SK-N-SH treated with all-trans-retinoic acid at 6 μM for 48 hours (cell line): ENCODE results near the gene ADAMTS15.

Experiments used
- ATAC-seq: fragments of 200-7000 bp; cut with Tn5 transposase; 3 replicates; pipeline ENCODE4 v1.9.1; 2020; ENCODE audit warnings: mild to moderate bottlenecking, moderate library complexity
- ARNTL ChIP-seq: fragments of 450-650 bp; formaldehyde crosslinking; IDR thresholded peaks from 2 replicates; pipeline ENCODE4 v1.5.0; 2020; ENCODE audit warnings: low read depth, mild to moderate bottlenecking, moderate library complexity, borderline replicate concordance
- BACH2 ChIP-seq: fragments of 250-450 bp; sonication (Bioruptor Pico); IDR thresholded peaks from 2 replicates; pipeline ENCODE4 v1.9.0; 2021; ENCODE audit warnings: mild to moderate bottlenecking, borderline replicate concordance
- CSDC2 ChIP-seq: fragments of 250-450 bp; sonication (Bioruptor Pico); IDR thresholded peaks from 2 replicates; pipeline ENCODE4 v1.5.0; 2020; ENCODE audit warnings: mild to moderate bottlenecking, moderate library complexity
- ESRRG ChIP-seq: fragments of 250-450 bp; sonication (Bioruptor Pico); IDR thresholded peaks from 2 replicates; pipeline ENCODE4 v1.6.1; 2021; ENCODE audit warnings: mild to moderate bottlenecking
- GLIS3 ChIP-seq: fragments of 250-450 bp; sonication (Bioruptor Pico); IDR thresholded peaks from 2 replicates; pipeline ENCODE4 v1.5.0; 2020; ENCODE audit warnings: mild to moderate bottlenecking, moderate library complexity
- ISL1 ChIP-seq: fragments of 250-450 bp; sonication (Bioruptor Pico); IDR thresholded peaks from 2 replicates; pipeline ENCODE4 v2.1.2; 2022; ENCODE audit warnings: mild to moderate bottlenecking, moderate library complexity
- OSR1 ChIP-seq: fragments of 250-450 bp; sonication (Bioruptor Pico); IDR thresholded peaks from 2 replicates; pipeline ENCODE4 v1.8.0; 2022; ENCODE audit warnings: moderate library complexity, mild to moderate bottlenecking, inconsistent platforms
- PPARA ChIP-seq: fragments of 250-450 bp; sonication (Bioruptor Pico); IDR thresholded peaks from 2 replicates; pipeline ENCODE4 v1.5.0; 2020; ENCODE audit warnings: mild to moderate bottlenecking, borderline replicate concordance
- SNAI2 ChIP-seq: fragments of 250-450 bp; sonication (Bioruptor Pico); IDR thresholded peaks from 2 replicates; pipeline ENCODE4 v1.5.0; 2020; ENCODE audit warnings: mild to moderate bottlenecking, moderate library complexity
- TCF4 ChIP-seq: fragments of 250-450 bp; sonication (Bioruptor Pico); IDR thresholded peaks from 2 replicates; pipeline ENCODE4 v1.8.0; 2021; ENCODE audit warnings: mild to moderate bottlenecking, moderate library complexity, borderline replicate concordance
- TOX ChIP-seq: fragments of 250-450 bp; sonication (Bioruptor Pico); IDR thresholded peaks from 2 replicates; pipeline ENCODE4 v1.8.0; 2021; ENCODE audit warnings: mild to moderate bottlenecking, moderate library complexity, borderline replicate concordance
- ZFP3 ChIP-seq: fragments of 250-450 bp; sonication (Bioruptor Pico); IDR thresholded peaks from 2 replicates; pipeline ENCODE4 v1.5.0; 2020; ENCODE audit warnings: mild to moderate bottlenecking, moderate library complexity
- ZFP30 ChIP-seq: fragments of 450-650 bp; formaldehyde crosslinking; IDR thresholded peaks from 2 replicates; pipeline ENCODE4 v1.5.0; 2022; ENCODE audit warnings: mild to moderate bottlenecking, moderate library complexity
- ZNF565 ChIP-seq: fragments of 450-650 bp; formaldehyde crosslinking; conservative IDR thresholded peaks from 2 replicates; pipeline ENCODE4 v1.5.0; 2020; ENCODE audit warnings: low read depth, mild to moderate bottlenecking, moderate library complexity
- ZNF70 ChIP-seq: fragments of 450-650 bp; formaldehyde crosslinking; IDR thresholded peaks from 2 replicates; pipeline ENCODE4 v1.5.0; 2020; ENCODE audit warnings: mild to moderate bottlenecking, moderate library complexity
- ZNF8 ChIP-seq: fragments of 450-650 bp; formaldehyde crosslinking; IDR thresholded peaks from 2 replicates; pipeline ENCODE4 v1.5.0; 2020; ENCODE audit warnings: mild to moderate bottlenecking, moderate library complexity
- TF ChIP-seq, protein P1 (sequence below): fragments of 250-450 bp; sonication (Bioruptor Pico); IDR thresholded peaks from 2 replicates; pipeline ENCODE4 v1.5.0; 2020; ENCODE audit warnings: mild to moderate bottlenecking, moderate library complexity
- TF ChIP-seq, protein P2 (sequence below): fragments of 250-450 bp; sonication (Bioruptor Pico); IDR thresholded peaks from 2 replicates; pipeline ENCODE4 v1.8.0; 2021; ENCODE audit warnings: low read depth, mild to moderate bottlenecking, moderate library complexity, borderline replicate concordance
- TF ChIP-seq, protein P3 (sequence below): fragments of 250-450 bp; sonication (Bioruptor Pico); IDR thresholded peaks from 2 replicates; pipeline ENCODE4 v1.8.0; 2020; ENCODE audit warnings: mild to moderate bottlenecking, moderate library complexity, borderline replicate concordance
- TF ChIP-seq, protein P4 (sequence below): fragments of 250-450 bp; sonication (Bioruptor Pico); IDR thresholded peaks from 2 replicates; pipeline ENCODE4 v1.5.1; 2020; ENCODE audit warnings: low read depth, mild to moderate bottlenecking, moderate library complexity
- TF ChIP-seq, protein P5 (sequence below): fragments of 250-450 bp; sonication (Bioruptor Pico); IDR thresholded peaks from 2 replicates; pipeline ENCODE4 v1.5.1; 2021; ENCODE audit warnings: mild to moderate bottlenecking, moderate library complexity

The ADAMTS15 gene

DNA sequence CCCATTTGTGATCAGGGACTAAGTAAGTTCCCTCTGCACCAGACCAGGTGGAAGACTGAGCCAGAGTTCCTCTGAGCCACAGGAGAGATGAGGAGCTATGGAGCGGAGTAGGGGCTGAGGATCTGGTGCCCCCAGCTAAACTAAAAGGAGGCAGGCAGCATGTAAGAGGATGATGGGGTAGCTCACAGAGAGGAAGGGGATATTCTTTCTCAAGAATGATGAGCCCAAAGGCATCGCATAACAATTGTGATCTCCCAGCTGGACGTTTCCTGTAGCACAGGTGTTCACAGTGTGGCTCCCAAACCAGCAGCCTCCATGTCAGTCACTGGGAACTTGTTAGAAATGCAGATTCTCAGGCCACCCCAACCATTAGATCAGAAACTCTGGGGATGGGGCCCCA is 44.5 kb upstream of the ADAMTS15 start:
- no peak for TF ChIP-seq ZFP3
- TF ChIP-seq ZFP30 (CRISPR knock-in tag) = no peak
- peak; percentile 3; the same call in 2 of the 3 replicates for ATAC-seq

DNA sequence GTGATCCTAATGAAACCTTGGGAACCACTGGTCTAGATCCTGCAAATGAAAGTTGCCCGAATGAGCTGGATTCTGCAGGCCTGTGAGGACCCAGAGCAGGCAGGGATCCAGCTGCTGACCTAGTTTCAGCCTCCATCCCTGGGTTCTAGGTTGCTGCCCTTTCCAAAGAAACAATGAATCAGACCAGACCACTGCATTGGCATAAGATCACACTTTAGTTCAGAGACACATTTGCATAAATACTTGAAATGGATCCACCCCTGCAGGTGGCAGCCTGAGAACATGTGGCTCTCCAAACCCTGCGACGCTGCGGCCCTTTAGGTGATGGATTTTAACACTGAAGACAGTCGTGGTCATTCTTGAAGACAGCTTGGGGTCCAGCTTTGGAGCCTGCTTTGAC is 43.7 kb upstream of the ADAMTS15 start:
- TF ChIP-seq ZNF8 (CRISPR knock-in tag) (no peak), SNAI2 (no peak), BACH2 (no peak), ZNF565 (CRISPR knock-in tag) (no peak), TOX (no peak), ZNF70 (CRISPR knock-in tag) (no peak), TCF4 (CRISPR knock-in tag) (no peak), ISL1 (no peak), ZFP3 (no peak), ESRRG (no peak), ARNTL (CRISPR knock-in tag) (no peak)
- TF ChIP-seq, protein P1, sequence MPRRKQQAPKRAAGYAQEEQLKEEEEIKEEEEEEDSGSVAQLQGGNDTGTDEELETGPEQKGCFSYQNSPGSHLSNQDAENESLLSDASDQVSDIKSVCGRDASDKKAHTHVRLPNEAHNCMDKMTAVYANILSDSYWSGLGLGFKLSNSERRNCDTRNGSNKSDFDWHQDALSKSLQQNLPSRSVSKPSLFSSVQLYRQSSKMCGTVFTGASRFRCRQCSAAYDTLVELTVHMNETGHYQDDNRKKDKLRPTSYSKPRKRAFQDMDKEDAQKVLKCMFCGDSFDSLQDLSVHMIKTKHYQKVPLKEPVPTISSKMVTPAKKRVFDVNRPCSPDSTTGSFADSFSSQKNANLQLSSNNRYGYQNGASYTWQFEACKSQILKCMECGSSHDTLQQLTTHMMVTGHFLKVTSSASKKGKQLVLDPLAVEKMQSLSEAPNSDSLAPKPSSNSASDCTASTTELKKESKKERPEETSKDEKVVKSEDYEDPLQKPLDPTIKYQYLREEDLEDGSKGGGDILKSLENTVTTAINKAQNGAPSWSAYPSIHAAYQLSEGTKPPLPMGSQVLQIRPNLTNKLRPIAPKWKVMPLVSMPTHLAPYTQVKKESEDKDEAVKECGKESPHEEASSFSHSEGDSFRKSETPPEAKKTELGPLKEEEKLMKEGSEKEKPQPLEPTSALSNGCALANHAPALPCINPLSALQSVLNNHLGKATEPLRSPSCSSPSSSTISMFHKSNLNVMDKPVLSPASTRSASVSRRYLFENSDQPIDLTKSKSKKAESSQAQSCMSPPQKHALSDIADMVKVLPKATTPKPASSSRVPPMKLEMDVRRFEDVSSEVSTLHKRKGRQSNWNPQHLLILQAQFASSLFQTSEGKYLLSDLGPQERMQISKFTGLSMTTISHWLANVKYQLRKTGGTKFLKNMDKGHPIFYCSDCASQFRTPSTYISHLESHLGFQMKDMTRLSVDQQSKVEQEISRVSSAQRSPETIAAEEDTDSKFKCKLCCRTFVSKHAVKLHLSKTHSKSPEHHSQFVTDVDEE (CRISPR knock-in tag) = no peak
- TF ChIP-seq, protein P2, sequence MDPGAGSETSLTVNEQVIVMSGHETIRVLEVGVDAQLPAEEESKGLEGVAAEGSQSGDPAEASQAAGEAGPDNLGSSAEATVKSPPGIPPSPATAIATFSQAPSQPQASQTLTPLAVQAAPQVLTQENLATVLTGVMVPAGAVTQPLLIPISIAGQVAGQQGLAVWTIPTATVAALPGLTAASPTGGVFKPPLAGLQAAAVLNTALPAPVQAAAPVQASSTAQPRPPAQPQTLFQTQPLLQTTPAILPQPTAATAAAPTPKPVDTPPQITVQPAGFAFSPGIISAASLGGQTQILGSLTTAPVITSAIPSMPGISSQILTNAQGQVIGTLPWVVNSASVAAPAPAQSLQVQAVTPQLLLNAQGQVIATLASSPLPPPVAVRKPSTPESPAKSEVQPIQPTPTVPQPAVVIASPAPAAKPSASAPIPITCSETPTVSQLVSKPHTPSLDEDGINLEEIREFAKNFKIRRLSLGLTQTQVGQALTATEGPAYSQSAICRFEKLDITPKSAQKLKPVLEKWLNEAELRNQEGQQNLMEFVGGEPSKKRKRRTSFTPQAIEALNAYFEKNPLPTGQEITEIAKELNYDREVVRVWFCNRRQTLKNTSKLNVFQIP = no peak
- TF ChIP-seq, protein P3, sequence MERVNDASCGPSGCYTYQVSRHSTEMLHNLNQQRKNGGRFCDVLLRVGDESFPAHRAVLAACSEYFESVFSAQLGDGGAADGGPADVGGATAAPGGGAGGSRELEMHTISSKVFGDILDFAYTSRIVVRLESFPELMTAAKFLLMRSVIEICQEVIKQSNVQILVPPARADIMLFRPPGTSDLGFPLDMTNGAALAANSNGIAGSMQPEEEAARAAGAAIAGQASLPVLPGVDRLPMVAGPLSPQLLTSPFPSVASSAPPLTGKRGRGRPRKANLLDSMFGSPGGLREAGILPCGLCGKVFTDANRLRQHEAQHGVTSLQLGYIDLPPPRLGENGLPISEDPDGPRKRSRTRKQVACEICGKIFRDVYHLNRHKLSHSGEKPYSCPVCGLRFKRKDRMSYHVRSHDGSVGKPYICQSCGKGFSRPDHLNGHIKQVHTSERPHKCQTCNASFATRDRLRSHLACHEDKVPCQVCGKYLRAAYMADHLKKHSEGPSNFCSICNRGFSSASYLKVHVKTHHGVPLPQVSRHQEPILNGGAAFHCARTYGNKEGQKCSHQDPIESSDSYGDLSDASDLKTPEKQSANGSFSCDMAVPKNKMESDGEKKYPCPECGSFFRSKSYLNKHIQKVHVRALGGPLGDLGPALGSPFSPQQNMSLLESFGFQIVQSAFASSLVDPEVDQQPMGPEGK (CRISPR knock-in tag) = no peak
- TF ChIP-seq, protein P4, sequence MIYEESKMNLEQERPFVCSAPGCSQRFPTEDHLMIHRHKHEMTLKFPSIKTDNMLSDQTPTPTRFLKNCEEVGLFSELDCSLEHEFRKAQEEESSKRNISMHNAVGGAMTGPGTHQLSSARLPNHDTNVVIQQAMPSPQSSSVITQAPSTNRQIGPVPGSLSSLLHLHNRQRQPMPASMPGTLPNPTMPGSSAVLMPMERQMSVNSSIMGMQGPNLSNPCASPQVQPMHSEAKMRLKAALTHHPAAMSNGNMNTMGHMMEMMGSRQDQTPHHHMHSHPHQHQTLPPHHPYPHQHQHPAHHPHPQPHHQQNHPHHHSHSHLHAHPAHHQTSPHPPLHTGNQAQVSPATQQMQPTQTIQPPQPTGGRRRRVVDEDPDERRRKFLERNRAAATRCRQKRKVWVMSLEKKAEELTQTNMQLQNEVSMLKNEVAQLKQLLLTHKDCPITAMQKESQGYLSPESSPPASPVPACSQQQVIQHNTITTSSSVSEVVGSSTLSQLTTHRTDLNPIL (CRISPR knock-in tag) = no peak
- ATAC-seq = no peak

DNA sequence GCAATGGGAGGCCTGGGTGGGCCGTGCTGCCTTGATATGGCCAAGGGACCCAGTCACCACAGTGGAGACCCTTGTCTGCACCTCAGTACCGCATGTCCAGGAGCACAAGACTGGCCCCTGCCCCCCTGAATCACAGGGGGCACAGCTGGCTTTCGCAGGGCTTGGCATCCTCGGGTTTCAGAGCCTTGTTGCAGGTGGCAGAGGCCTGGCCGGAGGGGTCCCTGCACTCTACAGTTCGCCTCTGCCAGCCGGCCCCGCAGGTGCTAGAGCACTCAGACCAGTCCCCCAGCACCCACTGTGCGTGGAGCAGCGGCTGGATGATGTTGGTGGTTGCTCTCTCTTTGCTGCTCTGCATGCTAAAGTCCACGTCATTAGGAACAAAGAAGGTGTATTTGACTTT is 43.0 kb upstream of the ADAMTS15 start:
- TF ChIP-seq ESRRG (no peak), ISL1 (no peak), TCF4 (CRISPR knock-in tag) (no peak), ZFP3 (no peak), PPARA (CRISPR knock-in tag) (no peak), OSR1 (no peak), GLIS3 (CRISPR knock-in tag) (no peak), CSDC2 (CRISPR knock-in tag) (no peak), SNAI2 (no peak), ZNF565 (CRISPR knock-in tag) (no peak), BACH2 (no peak), ZFP30 (CRISPR knock-in tag) (no peak), ZNF8 (CRISPR knock-in tag) (no peak)
- TF ChIP-seq, protein P5, sequence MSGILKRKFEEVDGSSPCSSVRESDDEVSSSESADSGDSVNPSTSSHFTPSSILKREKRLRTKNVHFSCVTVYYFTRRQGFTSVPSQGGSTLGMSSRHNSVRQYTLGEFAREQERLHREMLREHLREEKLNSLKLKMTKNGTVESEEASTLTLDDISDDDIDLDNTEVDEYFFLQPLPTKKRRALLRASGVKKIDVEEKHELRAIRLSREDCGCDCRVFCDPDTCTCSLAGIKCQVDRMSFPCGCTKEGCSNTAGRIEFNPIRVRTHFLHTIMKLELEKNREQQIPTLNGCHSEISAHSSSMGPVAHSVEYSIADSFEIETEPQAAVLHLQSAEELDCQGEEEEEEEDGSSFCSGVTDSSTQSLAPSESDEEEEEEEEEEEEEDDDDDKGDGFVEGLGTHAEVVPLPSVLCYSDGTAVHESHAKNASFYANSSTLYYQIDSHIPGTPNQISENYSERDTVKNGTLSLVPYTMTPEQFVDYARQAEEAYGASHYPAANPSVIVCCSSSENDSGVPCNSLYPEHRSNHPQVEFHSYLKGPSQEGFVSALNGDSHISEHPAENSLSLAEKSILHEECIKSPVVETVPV (CRISPR knock-in tag) = no peak
- TF ChIP-seq, protein P1 (CRISPR knock-in tag) = no peak
- TF ChIP-seq, protein P3 (CRISPR knock-in tag) = no peak
- no peak for ATAC-seq
